HCT116 (cell line): ENCODE data around the gene NANOG.
"Not testable (repeated sequence)": the region's sequence is repeated elsewhere in the genome, so short reads cannot be mapped to it uniquely, and the experiment has no call there.

Source experiments
- ATF3 ChIP-seq: IDR thresholded peaks from 2 replicates; pipeline ENCODE4 v1.6.1; 2012
- CEBPB ChIP-seq: IDR thresholded peaks from 2 replicates; pipeline ENCODE4 v1.6.1; 2012; ENCODE audit warnings: low read depth
- CTCF ChIP-seq, 3 experiments: fragments of 200-600 bp in 1 of 3; sonication (generic) in 1 of 3; IDR thresholded peaks in 2 of 3; conservative IDR thresholded peaks in 1 of 3; 2 replicates each; pipeline ENCODE4 v1.5.1; 2012 to 2017; ENCODE audit warnings: low read depth in 2 of 3, low read length in 2 of 3, antibody characterized with exemption in 1 of 3, borderline replicate concordance in 1 of 3, control low read depth in 1 of 3, mild to moderate bottlenecking in 1 of 3, mixed read lengths in 1 of 3, mixed run types in 1 of 3, moderate library complexity in 1 of 3; ENCODE audit not compliant: insufficient read depth in 1 of 3
- EGR1 ChIP-seq: IDR thresholded peaks from 2 replicates; pipeline ENCODE4 v1.6.1; 2012; ENCODE audit warnings: low read depth
- ELF1 ChIP-seq: IDR thresholded peaks from 2 replicates; pipeline ENCODE4 v1.6.1; 2012; ENCODE audit warnings: low read depth, borderline replicate concordance
- EZH2phosphoT487 ChIP-seq: fragments of 200-600 bp; IDR thresholded peaks from 2 replicates; pipeline ENCODE4 v1.6.1; 2018; ENCODE audit warnings: antibody characterized with exemption, borderline replicate concordance
- MAX ChIP-seq: IDR thresholded peaks from 2 replicates; pipeline ENCODE4 v1.6.1; 2012
- POLR2A ChIP-seq: IDR thresholded peaks from 2 replicates; pipeline ENCODE4 v1.7.0; 2011; ENCODE audit warnings: borderline replicate concordance; ENCODE audit not compliant: insufficient read depth, insufficient read length; ENCODE audit errors: extremely low read depth
- POLR2AphosphoS5 ChIP-seq: IDR thresholded peaks from 2 replicates; pipeline ENCODE4 v1.6.1; 2011; ENCODE audit warnings: mild to moderate bottlenecking, low read depth, low read length, moderate library complexity
- REST ChIP-seq: IDR thresholded peaks from 2 replicates; pipeline ENCODE4 v1.6.1; 2012; ENCODE audit warnings: low read depth
- SIN3A ChIP-seq: IDR thresholded peaks from 2 replicates; pipeline ENCODE4 v1.6.1; 2012; ENCODE audit warnings: low read depth
- TCF7L2 ChIP-seq: IDR thresholded peaks from 2 replicates; pipeline ENCODE4 v1.7.0; 2011; ENCODE audit warnings: borderline replicate concordance, inconsistent platforms; ENCODE audit not compliant: insufficient read depth, insufficient read length; ENCODE audit errors: extremely low read depth
- YY1 ChIP-seq: IDR thresholded peaks from 2 replicates; pipeline ENCODE4 v1.6.1; 2011; ENCODE audit warnings: low read length, low read depth, moderate library complexity, mild to moderate bottlenecking; ENCODE audit not compliant: insufficient replicate concordance; ENCODE audit errors: extremely low read depth

GRCh38 chr12:7843149-7843548 lies 53.9 kb downstream of the NANOG start:
- not testable (repeated sequence) for TF ChIP-seq EGR1; CTCF (IDR thresholded peaks at IDR 0.05 in 2 of 3, conservative IDR thresholded peaks at IDR 0.05 in 1 of 3; ENCODE audit: borderline replicate concordance in 1 of 3, insufficient read depth in 1 of 3, low read depth in 2 of 3, low read length in 2 of 3); YY1; EZH2phosphoT487; SIN3A; POLR2AphosphoS5; POLR2A; REST; TCF7L2; CEBPB; MAX; ELF1; ATF3
